Activated CD8-positive, alpha-beta memory T cell treated with anti-CD3 and anti-CD28 coated beads, Interleukin-2, amount 10 ng/mL, durations not matched to agents 7 days and 5 days (primary cell): ENCODE results near the gene MT3. TPM values are rescaled to one million over a fixed set of nuclear protein-coding genes. Genes with fewer than 3 reads are reported as not detected.

ENCODE experiments used
- ATAC-seq: fragments of 150-1000 bp; cut with Tn5 transposase; one replicate; pipeline ENCODE4 v1.10.0; 2021; ENCODE audit warnings: moderate library complexity
- CTCF ChIA-PET: fragments of 350-600 bp; sonication (Branson Sonifier 250); formaldehyde crosslinking; loops from one replicate; lab custom pipeline; 2021; ENCODE audit warnings: antibody characterized with exemption; lab: Charles Lee
- DNase-seq: peaks from one replicate; pipeline ENCODE4 v3.0.0-alpha.2; 2020
- H3K27ac Mint-ChIP-seq: one replicate; pipeline ENCODE4 v1.8.0; 2021; ENCODE audit warnings: mild to moderate bottlenecking, mixed read lengths
- H3K27me3 Mint-ChIP-seq: one replicate; pipeline ENCODE4 v1.8.0; 2021; ENCODE audit warnings: mixed read lengths
- H3K36me3 Mint-ChIP-seq: one replicate; pipeline ENCODE4 v1.8.0; 2021; ENCODE audit warnings: mild to moderate bottlenecking, mixed read lengths
- H3K4me1 Mint-ChIP-seq: one replicate; pipeline ENCODE4 v1.8.0; 2021; ENCODE audit warnings: mixed read lengths
- H3K4me3 Mint-ChIP-seq: one replicate; pipeline ENCODE4 v1.8.0; 2021; ENCODE audit warnings: mild to moderate bottlenecking, moderate library complexity, mixed read lengths
- H3K9me3 Mint-ChIP-seq: one replicate; pipeline ENCODE4 v1.8.0; 2022; ENCODE audit warnings: low read depth, mixed read lengths
- total RNA-seq, 2 experiments: library from RNA; stranded (reverse); gene quantifications; one replicate each; pipeline ENCODE4 v1.2.3, GENCODE V29; 2021

The MT3 gene
- total RNA-seq, 2 experiments from 2014 or later, result 3.6 TPM; not detected in 1

- no peak overlapping the region for H3K27ac Mint-ChIP-seq
- peak overlapping the region; percentile 71 for H3K4me3 Mint-ChIP-seq
- DNase-seq, result no peak
- peaks cover 54% of the 10 kb centered on the region for H3K27me3 Mint-ChIP-seq
- CTCF ChIA-PET, result no interaction called here
- no peaks in the 10 kb centered on the region for H3K9me3 Mint-ChIP-seq
- ATAC-seq, result no peak
- H3K36me3 Mint-ChIP-seq, result no peaks in the 10 kb centered on the region
- H3K4me1 Mint-ChIP-seq, result peaks cover 11% of the 10 kb centered on the region
These were observed 567 bp upstream of the MT3 start for GRCh38 chr16:56588781-56589140.

- Mint-ChIP-seq H3K4me1 (peaks cover 11% of the 10 kb centered on the region), H3K9me3 (no peaks in the 10 kb centered on the region), H3K27ac (no peak overlapping the region), H3K36me3 (no peaks in the 10 kb centered on the region), H3K4me3 (no peak overlapping the region), H3K27me3 (peaks cover 54% of the 10 kb centered on the region)
- ATAC-seq, result no peak
- no peak for DNase-seq
- CTCF ChIA-PET, result interaction anchor here (0.6 to 1.8 kb wide), 6 partner anchors 9 to 493 kb away, joined by 3 to 7 read pairs (median 4); no protein-coding TSS in a partner anchor
These were observed 2.2 kb downstream of the MT3 start for GRCh38 chr16:56591377-56592060.

GRCh38 chr16:56593573-56594291, 4.4 kb downstream of the MT3 start:
- no peak for DNase-seq
- Mint-ChIP-seq H3K27me3 (peaks cover 56% of the 10 kb centered on the region), H3K4me1 (peaks cover 11% of the 10 kb centered on the region), H3K36me3 (no peaks in the 10 kb centered on the region), H3K9me3 (no peaks in the 10 kb centered on the region), H3K27ac (no peak overlapping the region), H3K4me3 (no peak overlapping the region)
- no peak for ATAC-seq
- CTCF ChIA-PET, result interaction anchor here (0.7 to 1.5 kb wide), 2 partner anchors 16 to 109 kb away, joined by 3 read pairs; no protein-coding TSS in a partner anchor

- H3K4me1 Mint-ChIP-seq, result peaks cover 9% of the 10 kb centered on the region
These were observed 4.9 kb downstream of the MT3 start for GRCh38 chr16:56594292-56594619.

GRCh38 chr16:56600398-56600999, 11.2 kb downstream of the MT3 start:
- Mint-ChIP-seq H3K27ac (no peak overlapping the region), H3K4me1 (peaks cover 9% of the 10 kb centered on the region), H3K36me3 (no peaks in the 10 kb centered on the region), H3K4me3 (no peak overlapping the region), H3K27me3 (peaks cover 42% of the 10 kb centered on the region), H3K9me3 (no peaks in the 10 kb centered on the region)
- peak; percentile 62 for DNase-seq
- ATAC-seq, result peak; percentile 61
- CTCF ChIA-PET, result interaction anchor here (0.6 to 2.3 kb wide), 27 partner anchors 8 to 245 kb away, joined by 3 to 21 read pairs (median 4); partner anchors contain the start of genes MT1A, MT1X and MT2A

More at GRCh38 chr16:56594292-56594619, 4.9 kb downstream of the MT3 start:
- Mint-ChIP-seq H3K9me3 (no peaks in the 10 kb centered on the region), H3K27ac (no peak overlapping the region), H3K36me3 (no peaks in the 10 kb centered on the region), H3K4me3 (no peak overlapping the region), H3K27me3 (peaks cover 56% of the 10 kb centered on the region)
- CTCF ChIA-PET, result interaction anchor here (0.7 to 1.5 kb wide), 2 partner anchors 17 to 108 kb away, joined by 3 read pairs; no protein-coding TSS in a partner anchor
- DNase-seq (no peak), ATAC-seq (no peak)

- peaks cover 34% of the 10 kb centered on the region for H3K27me3 Mint-ChIP-seq
- H3K4me1 Mint-ChIP-seq, result peaks cover 9% of the 10 kb centered on the region
- DNase-seq (no peak), ATAC-seq (no peak)
- H3K9me3 Mint-ChIP-seq, result no peaks in the 10 kb centered on the region
- CTCF ChIA-PET, result interaction anchor here (0.6 to 2.3 kb wide), 15 partner anchors 10 to 176 kb away, joined by 3 to 21 read pairs (median 4); partner anchors contain the start of gene MT1A
- no peak overlapping the region for H3K4me3 Mint-ChIP-seq
- H3K27ac Mint-ChIP-seq, result no peak overlapping the region
- H3K36me3 Mint-ChIP-seq, result no peaks in the 10 kb centered on the region
These were observed 12.0 kb downstream of the MT3 start for GRCh38 chr16:56601325-56601724.

- no peak overlapping the region for H3K27ac Mint-ChIP-seq
- H3K4me3 Mint-ChIP-seq, result no peak overlapping the region
- peaks cover 18% of the 10 kb centered on the region for H3K27me3 Mint-ChIP-seq
- no peaks in the 10 kb centered on the region for H3K36me3 Mint-ChIP-seq
- CTCF ChIA-PET, result interaction anchor here (0.7 to 1.8 kb wide), 7 partner anchors 12 to 98 kb away, joined by 3 to 8 read pairs (median 3); partner anchors contain the start of gene MT1E
- H3K4me1 Mint-ChIP-seq, result peaks cover 25% of the 10 kb centered on the region
- ATAC-seq (no peak), DNase-seq (no peak)
- no peaks in the 10 kb centered on the region for H3K9me3 Mint-ChIP-seq
These were observed 14.3 kb downstream of the MT3 start for GRCh38 chr16:56603589-56603988.

- Mint-ChIP-seq H3K4me3 (no peak overlapping the region), H3K9me3 (no peaks in the 10 kb centered on the region), H3K27ac (no peak overlapping the region), H3K36me3 (no peaks in the 10 kb centered on the region), H3K4me1 (peaks cover 30% of the 10 kb centered on the region), H3K27me3 (peaks cover 14% of the 10 kb centered on the region)
- no peak for ATAC-seq
- no peak for DNase-seq
- CTCF ChIA-PET, result interaction anchor here (1.2 to 2.0 kb wide), 5 partner anchors 9 to 96 kb away, joined by 3 to 6 read pairs (median 5); no protein-coding TSS in a partner anchor
These were observed 15.6 kb downstream of the MT3 start for GRCh38 chr16:56604966-56605365.

- H3K4me3 Mint-ChIP-seq, result no peak overlapping the region
- DNase-seq (no peak), ATAC-seq (no peak)
- peaks cover 32% of the 10 kb centered on the region for H3K4me1 Mint-ChIP-seq
- H3K27me3 Mint-ChIP-seq, result peaks cover 10% of the 10 kb centered on the region
- H3K9me3 Mint-ChIP-seq, result no peaks in the 10 kb centered on the region
- CTCF ChIA-PET, result interaction anchor here (1.2 to 2.0 kb wide), 5 partner anchors 9 to 96 kb away, joined by 3 to 6 read pairs (median 5); no protein-coding TSS in a partner anchor
- no peak overlapping the region for H3K27ac Mint-ChIP-seq
- no peaks in the 10 kb centered on the region for H3K36me3 Mint-ChIP-seq
These were observed 16.1 kb downstream of the MT3 start for GRCh38 chr16:56605475-56605874.

- peak overlapping the region; percentile 3 for H3K27ac Mint-ChIP-seq
- H3K9me3 Mint-ChIP-seq, result no peaks in the 10 kb centered on the region
- H3K4me3 Mint-ChIP-seq, result no peak overlapping the region
- H3K27me3 Mint-ChIP-seq, result peaks cover 7% of the 10 kb centered on the region
- DNase-seq, result no peak
- ATAC-seq, result no peak
- H3K4me1 Mint-ChIP-seq, result peaks cover 37% of the 10 kb centered on the region
- H3K36me3 Mint-ChIP-seq, result no peaks in the 10 kb centered on the region
- CTCF ChIA-PET, result interaction anchor here (1.3 to 3.9 kb wide), 6 partner anchors 10 to 95 kb away, joined by 4 to 15 read pairs (median 6); no protein-coding TSS in a partner anchor
These were observed 16.7 kb downstream of the MT3 start for GRCh38 chr16:56606071-56606475.

GRCh38 chr16:56606476-56607108, 17.3 kb downstream of the MT3 start:
- H3K9me3 Mint-ChIP-seq, result no peaks in the 10 kb centered on the region
- peaks cover 4% of the 10 kb centered on the region for H3K27me3 Mint-ChIP-seq
- peaks cover 42% of the 10 kb centered on the region for H3K4me1 Mint-ChIP-seq
- DNase-seq (no peak), ATAC-seq (no peak)
- CTCF ChIA-PET, result interaction anchor here (0.9 to 3.9 kb wide), 6 partner anchors 10 to 96 kb away, joined by 3 to 15 read pairs (median 6); no protein-coding TSS in a partner anchor
- H3K36me3 Mint-ChIP-seq, result no peaks in the 10 kb centered on the region
- peak overlapping the region; percentile 55 for H3K27ac Mint-ChIP-seq
- H3K4me3 Mint-ChIP-seq, result no peak overlapping the region

- H3K36me3 Mint-ChIP-seq, result no peaks in the 10 kb centered on the region
- CTCF ChIA-PET, result interaction anchor here (0.9 to 3.9 kb wide), 5 partner anchors 31 to 95 kb away, joined by 3 to 15 read pairs (median 6); no protein-coding TSS in a partner anchor
- no peak for ATAC-seq
- H3K27me3 Mint-ChIP-seq, result peaks cover 1% of the 10 kb centered on the region
- H3K4me1 Mint-ChIP-seq, result peaks cover 44% of the 10 kb centered on the region
- DNase-seq, result no peak
- H3K27ac Mint-ChIP-seq, result peak overlapping the region; percentile 55
- no peak overlapping the region for H3K4me3 Mint-ChIP-seq
- H3K9me3 Mint-ChIP-seq, result no peaks in the 10 kb centered on the region
These were observed 17.8 kb downstream of the MT3 start for GRCh38 chr16:56607109-56607618.
